Activated CD4-positive, CD25-positive, alpha-beta regulatory T cell treated with anti-CD3 and anti-CD28 coated beads, Interleukin-2, amount 50 U/mL, for 16 hours (primary cell): ENCODE measurements around the gene ASB11.
"Not testable (repeated sequence)": the region's sequence is repeated elsewhere in the genome, so short reads cannot be mapped to it uniquely, and the experiment has no call there.

ENCODE experiments used
- DNase-seq: peaks from one replicate; pipeline ENCODE4 v3.0.0-alpha.2; 2020; ENCODE audit warnings: low read depth, low spot score

Gene ASB11

GRCh38 chrX:15305899-15306298, 9.5 kb downstream of the ASB11 start:
- DNase-seq: not testable (repeated sequence)

- DNase-seq: no peak
Observed at GRCh38 chrX:15301924-15302323, 13.5 kb downstream of the ASB11 start.

- no peak for DNase-seq
Observed at GRCh38 chrX:15299941-15300851, 15.2 kb downstream of the ASB11 start.

GRCh38 chrX:15298780-15299179, 16.7 kb downstream of the ASB11 start:
- no peak for DNase-seq

- DNase-seq: no peak
Observed at GRCh38 chrX:15298201-15298600, 17.2 kb downstream of the ASB11 start.

GRCh38 chrX:15293451-15293850, 22.0 kb downstream of the ASB11 start:
- DNase-seq: no peak

- no peak for DNase-seq
Observed at GRCh38 chrX:15292861-15293260, 22.6 kb downstream of the ASB11 start.

- no peak for DNase-seq
Observed at GRCh38 chrX:15277604-15278003, 37.8 kb downstream of the ASB11 start.

GRCh38 chrX:15274946-15275345, 40.5 kb downstream of the ASB11 start:
- no peak for DNase-seq

- not testable (repeated sequence) for DNase-seq
Observed at GRCh38 chrX:15273275-15273674, 42.2 kb downstream of the ASB11 start.

- no peak for DNase-seq
Observed at GRCh38 chrX:15271757-15272156, 43.7 kb downstream of the ASB11 start.

GRCh38 chrX:15269618-15270521, 45.6 kb downstream of the ASB11 start, which contains the start of gene ASB9:
ASB9 (minus strand) TSS chrX:15270083; CDS start chrX:15269874, 209 bp downstream.
- DNase-seq: no peak

- DNase-seq: no peak
Observed at GRCh38 chrX:15269120-15269519, 46.3 kb downstream of the ASB11 start.

GRCh38 chrX:15254852-15255251, 60.6 kb downstream of the ASB11 start:
- DNase-seq: no peak

GRCh38 chrX:15245896-15246295, 69.5 kb downstream of the ASB11 start:
- no peak for DNase-seq

GRCh38 chrX:15244421-15244820, 71.0 kb downstream of the ASB11 start:
- DNase-seq: no peak

GRCh38 chrX:15242899-15243555, 72.4 kb downstream of the ASB11 start:
- DNase-seq: peak; percentile 2

- DNase-seq: no peak
Observed at GRCh38 chrX:15241301-15241700, 74.1 kb downstream of the ASB11 start.

GRCh38 chrX:15240414-15240813, 75.0 kb downstream of the ASB11 start:
- DNase-seq: no peak

- DNase-seq: no peak
Observed at GRCh38 chrX:15236146-15236545, 79.3 kb downstream of the ASB11 start.

GRCh38 chrX:15235001-15235400, 80.4 kb downstream of the ASB11 start:
- no peak for DNase-seq
